Brain microvascular endothelial cell (primary cell): ENCODE results near the gene VDAC2.

ENCODE experiments used
- DNase-seq: peaks from one replicate; pipeline ENCODE4 v3.0.0-alpha.2; 2020
- H3K27ac ChIP-seq: fragments of 250-450 bp; sonication (Bioruptor Pico); 2 replicates; pipeline ENCODE4 v1.5.1; 2020; ENCODE audit warnings: mild to moderate bottlenecking, moderate library complexity
- H3K27me3 ChIP-seq: fragments of 250-450 bp; sonication (Bioruptor Pico); replicated peaks from 2 replicates; pipeline ENCODE4 v1.5.1; 2020; ENCODE audit warnings: mild to moderate bottlenecking
- H3K36me3 ChIP-seq: fragments of 250-450 bp; sonication (Bioruptor Pico); replicated peaks from 2 replicates; pipeline ENCODE4 v1.5.1; 2020; ENCODE audit warnings: mild to moderate bottlenecking
- H3K4me3 ChIP-seq: 2 replicates; pipeline ENCODE4 v1.5.1; 2011; ENCODE audit warnings: low read depth, mild to moderate bottlenecking, control low read depth, low read length, moderate library complexity
- CTCF ChIP-seq: IDR thresholded peaks from 2 replicates; pipeline ENCODE4 v1.5.1; 2011; ENCODE audit warnings: low read depth, mild to moderate bottlenecking, moderate library complexity, low read length, control low read depth, inconsistent platforms; ENCODE audit errors: missing control alignments
- in situ Hi-C: cut with HindIII; loops from 2 replicates; pipeline ENCODE4 v1.10.0; 2017; ENCODE audit warnings: low sequenced_read_pairs, low pct_ligation_motif_present

The VDAC2 gene

GRCh38 chr10:75210282-75211006 lies at the start of gene VDAC2:
TSS of gene VDAC2 (plus strand) at chr10:75210796. CDS start at chr10:75211159, 363 bp downstream.
- Histone ChIP-seq H3K27me3 (no peaks in the 10 kb centered on the region), H3K27ac (peak within 1 kb of the TSS; percentile 100), H3K36me3 (peaks cover 37% of the 10 kb centered on the region), H3K4me3 (peak within 1 kb of the TSS; percentile 96)
- no peak for TF ChIP-seq CTCF
- DNase-seq, result peak; percentile 73
- in situ Hi-C loops, result no loop called here

GRCh38 chr10:75165684-75166622 lies 44.6 kb upstream of the VDAC2 start:
- H3K4me3 ChIP-seq, result no peak overlapping the region
- no peaks in the 10 kb centered on the region for H3K27me3 ChIP-seq
- peaks cover 7% of the 10 kb centered on the region for H3K36me3 ChIP-seq
- no peak for TF ChIP-seq CTCF
- no peak for DNase-seq
- in situ Hi-C loops, result no loop called here
- no peak overlapping the region for H3K27ac ChIP-seq

GRCh38 chr10:75166623-75166972 lies 44.0 kb upstream of the VDAC2 start:
- in situ Hi-C loops, result no loop called here
- no peak overlapping the region for H3K4me3 ChIP-seq
- no peak overlapping the region for H3K27ac ChIP-seq
- no peak for DNase-seq
- H3K36me3 ChIP-seq, result peaks cover 7% of the 10 kb centered on the region
- TF ChIP-seq CTCF, result no peak
- no peaks in the 10 kb centered on the region for H3K27me3 ChIP-seq

- peaks cover 7% of the 10 kb centered on the region for H3K36me3 ChIP-seq
- no peak overlapping the region for H3K27ac ChIP-seq
- no peak overlapping the region for H3K4me3 ChIP-seq
- H3K27me3 ChIP-seq, result no peaks in the 10 kb centered on the region
- no peak for DNase-seq
- in situ Hi-C loops, result no loop called here
- TF ChIP-seq CTCF, result no peak
Observed at GRCh38 chr10:75168275-75168674, 42.3 kb upstream of the VDAC2 start.

GRCh38 chr10:75170215-75170614 lies 40.4 kb upstream of the VDAC2 start:
- in situ Hi-C loops, result no loop called here
- TF ChIP-seq CTCF, result no peak
- Histone ChIP-seq H3K27ac (no peak overlapping the region), H3K4me3 (no peak overlapping the region), H3K36me3 (peaks cover 7% of the 10 kb centered on the region), H3K27me3 (no peaks in the 10 kb centered on the region)
- no peak for DNase-seq
